SU-DHL-6 (cell line): Measurements from ENCODE around the gene AZI2.

Experiments
- H2AFZ ChIP-seq: fragments of 200-600 bp; sonication (generic); 2 replicates; pipeline ENCODE4 v1.6.1; 2014; ENCODE audit warnings: low read depth, mild to moderate bottlenecking, moderate library complexity, mixed read lengths, antibody characterized with exemption, low read length; ENCODE audit not compliant: severe bottlenecking
- H3F3A ChIP-seq: fragments of 200-600 bp; shearing (Covaris generic); 2 replicates; pipeline ENCODE4 v1.6.0; 2016; ENCODE audit warnings: antibody characterized with exemption, mild to moderate bottlenecking; ENCODE audit not compliant: insufficient read depth
- H3K27ac ChIP-seq: fragments of 200-600 bp; sonication (generic); 2 replicates; pipeline ENCODE4 v1.5.1; 2016; ENCODE audit warnings: low read depth, mild to moderate bottlenecking, low read length, moderate library complexity, mixed read lengths
- H3K27me3 ChIP-seq: fragments of 200-600 bp; sonication (generic), shearing (Covaris generic); 2 replicates; pipeline ENCODE4 v1.6.0; 2014; ENCODE audit warnings: mild to moderate bottlenecking, low read length
- H3K36me3 ChIP-seq: fragments of 200-600 bp; sonication (generic); 2 replicates; pipeline ENCODE4 v1.6.1; 2014; ENCODE audit warnings: mild to moderate bottlenecking, low read length, mixed read lengths
- H3K4me2 ChIP-seq: fragments of 300-600, 200-600 bp; shearing (Covaris generic), sonication (generic); 2 replicates; pipeline ENCODE4 v1.6.0; 2014; ENCODE audit warnings: low read length, low read depth, mild to moderate bottlenecking; ENCODE audit not compliant: poor library complexity, severe bottlenecking
- H3K4me3 ChIP-seq: fragments of 200-600 bp; sonication (generic); 2 replicates; pipeline ENCODE4 v1.5.1; 2014; ENCODE audit warnings: antibody characterized with exemption, low read length, mild to moderate bottlenecking, mixed read lengths; ENCODE audit not compliant: insufficient read depth, poor library complexity, severe bottlenecking
- H3K79me2 ChIP-seq: fragments of 200-600 bp; sonication (generic); 2 replicates; pipeline ENCODE4 v1.6.1; 2014; ENCODE audit warnings: mild to moderate bottlenecking, low read length, moderate library complexity; ENCODE audit not compliant: insufficient read depth
- H3K9ac ChIP-seq: fragments of 200-600 bp; sonication (generic); 2 replicates; pipeline ENCODE4 v1.7.0; 2014; ENCODE audit warnings: mild to moderate bottlenecking, low read length
- H3K9me2 ChIP-seq: fragments of 200-600 bp; sonication (generic); replicated peaks from 2 replicates; pipeline ENCODE4 v1.6.1; 2014; ENCODE audit warnings: low read length; ENCODE audit not compliant: insufficient read depth
- H3K9me3 ChIP-seq: fragments of 200-600 bp; sonication (generic); 2 replicates; pipeline ENCODE4 v1.6.1; 2014; ENCODE audit warnings: low read length, mixed read lengths; ENCODE audit not compliant: insufficient read depth
- H4K20me1 ChIP-seq: fragments of 200-600 bp; sonication (generic); 2 replicates; pipeline ENCODE4 v1.6.1; 2014; ENCODE audit warnings: low read depth, mild to moderate bottlenecking, antibody characterized with exemption, low read length, moderate library complexity, mixed read lengths
- CTCF ChIP-seq: fragments of 200-600 bp; sonication (generic); IDR thresholded peaks from one replicate; pipeline ENCODE4 v1.5.1; 2017; ENCODE audit warnings: antibody characterized with exemption, mild to moderate bottlenecking, low read length, moderate library complexity; ENCODE audit not compliant: insufficient read depth, poor library complexity, severe bottlenecking
- EZH2phosphoT487 ChIP-seq: fragments of 200-600 bp; sonication (generic), shearing (Covaris generic); conservative IDR thresholded peaks from 2 replicates; pipeline ENCODE4 v1.6.1; 2018; ENCODE audit warnings: mild to moderate bottlenecking, antibody characterized with exemption, low read length, moderate library complexity, mixed read lengths

The AZI2 gene

GRCh38 chr3:28347374-28348264 is 1.0 kb downstream of the AZI2 start:
- TF ChIP-seq CTCF (no peak), EZH2phosphoT487 (no peak)
- Histone ChIP-seq H3K9ac (peak overlapping the region; percentile 73), H3K36me3 (0 out of 2 replicates have a peak, but pooled peaks cover 4% of the 10 kb centered on the region), H3K79me2 (peaks cover 4% of the 10 kb centered on the region; the same call in 1 of the 2 replicates), H3K9me3 (no peaks in the 10 kb centered on the region), H3K27me3 (no peaks in the 10 kb centered on the region), H2AFZ (peak overlapping the region; percentile 75), H3K4me3 (peak overlapping the region; percentile 66), H3F3A (no peaks in the 10 kb centered on the region), H4K20me1 (no peaks in the 10 kb centered on the region), H3K27ac (no peak overlapping the region), H3K9me2 (no peaks in the 10 kb centered on the region), H3K4me2 (peak overlapping the region; percentile 75)

GRCh38 chr3:28345690-28346089 is 2.9 kb downstream of the AZI2 start:
- Histone ChIP-seq H3K27me3 (no peaks in the 10 kb centered on the region), H3K9me3 (no peaks in the 10 kb centered on the region), H3K36me3 (0 out of 2 replicates have a peak, but pooled peaks cover 3% of the 10 kb centered on the region), H4K20me1 (0 out of 2 replicates have a peak, but pooled peaks cover 5% of the 10 kb centered on the region), H3K4me2 (no peak overlapping the region), H3K9ac (no peak overlapping the region), H3F3A (no peaks in the 10 kb centered on the region), H3K27ac (no peak overlapping the region), H3K4me3 (no peak overlapping the region), H3K9me2 (no peaks in the 10 kb centered on the region), H3K79me2 (peaks cover 4% of the 10 kb centered on the region; the same call in 1 of the 2 replicates), H2AFZ (no peak overlapping the region)
- TF ChIP-seq CTCF (no peak), EZH2phosphoT487 (no peak)

GRCh38 chr3:28343144-28343543 is 5.5 kb downstream of the AZI2 start:
- H3K36me3 ChIP-seq, result peaks cover 3% of the 10 kb centered on the region; the same call in 1 of the 2 replicates
- H3K4me2 ChIP-seq, result no peak overlapping the region
- H3K79me2 ChIP-seq, result peaks cover 4% of the 10 kb centered on the region; the same call in 1 of the 2 replicates
- H3K9me2 ChIP-seq, result no peaks in the 10 kb centered on the region
- no peak overlapping the region for H3K27ac ChIP-seq
- 0 out of 2 replicates have a peak, but pooled peaks cover 5% of the 10 kb centered on the region for H4K20me1 ChIP-seq
- TF ChIP-seq EZH2phosphoT487 (no peak), CTCF (no peak)
- H3K9ac ChIP-seq, result no peak overlapping the region
- H2AFZ ChIP-seq, result no peak overlapping the region
- H3K4me3 ChIP-seq, result no peak overlapping the region
- no peaks in the 10 kb centered on the region for H3K9me3 ChIP-seq
- no peaks in the 10 kb centered on the region for H3F3A ChIP-seq
- no peaks in the 10 kb centered on the region for H3K27me3 ChIP-seq
